Myometrial cell (primary cell): ENCODE data around the gene GOLGA6L25. TPM values are rescaled to one million over a fixed set of nuclear protein-coding genes. Genes with fewer than 3 reads are reported as not detected.

Experiments
- total RNA-seq: library from RNA; depleted of rRNA; stranded (reverse); fragments of >200 nt; gene quantifications from 2 replicates; pipeline ENCODE4 v1.2.3, GENCODE V29; 2015

Gene GOLGA6L25
- not detected in 2 replicates for total RNA-seq

GRCh38 chr15:28553268-28553667, at the start of gene GOLGA6L25:
Gene GOLGA6L25, plus strand, starts transcription at chr15:28553568. Its CDS starts 61 bp downstream, at chr15:28553629.

DNA sequence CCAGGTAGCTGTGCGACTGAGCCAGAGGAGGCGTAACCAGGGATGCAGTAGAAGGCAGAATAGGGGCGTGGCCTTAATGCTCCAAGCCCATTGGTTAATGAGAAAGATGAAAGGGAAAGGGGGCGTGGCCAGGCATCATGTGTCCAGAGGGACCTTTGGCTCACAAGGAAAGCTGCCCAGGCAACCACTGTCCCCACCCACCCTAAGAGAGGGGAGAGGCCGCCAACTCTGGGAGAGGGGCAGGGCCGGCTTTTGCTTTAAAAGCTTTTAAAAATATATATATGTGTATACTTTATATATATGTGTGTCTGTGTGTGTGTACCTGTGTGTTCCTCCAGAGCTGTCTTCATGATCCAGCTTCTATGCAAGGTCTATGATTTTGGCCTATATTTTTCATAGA, 20.4 kb upstream of the GOLGA6L25 start, which contains the start of gene GOLGA8G:
Gene GOLGA8G (minus strand): TSS at position 18 of the 400 bp plus-strand sequence. CDS start 62 bp downstream, outside the sequence.

Other genes starting within 250 kb of the GOLGA6L25 start
- gene HERC2, start 231.4 kb upstream of the GOLGA6L25 start, total RNA-seq: 18.7 and 23.4 TPM in 2 replicates
- gene GOLGA6L24, start 195.5 kb upstream of the GOLGA6L25 start, total RNA-seq: not detected in 2 replicates
- gene GOLGA8F, start 174.9 kb upstream of the GOLGA6L25 start, total RNA-seq: not detected in 2 replicates
- not detected in 2 replicates for gene GOLGA8G, start 20.6 kb upstream of the GOLGA6L25 start, total RNA-seq
- gene GOLGA8M, start 158.9 kb downstream of the GOLGA6L25 start, total RNA-seq: 0.35 TPM in 1 of 2 replicates, not detected in the other